Fibroblast of lung (primary cell): ENCODE data around the gene MAP1B. TPM values are rescaled to one million over a fixed set of nuclear protein-coding genes. Genes with fewer than 3 reads are reported as not detected.

Source experiments
- DNase-seq, 2 donors: peaks; one replicate each; pipeline versions ENCODE4 v3.0.0 to v3.0.0-alpha.2; 2010; ENCODE audit warnings: low read depth in 2 of 2
- H2AFZ ChIP-seq: 2 replicates; pipeline ENCODE4 v1.5.1; 2012; ENCODE audit warnings: low read length, control low read depth, inconsistent platforms
- H3K27ac ChIP-seq: 2 replicates; pipeline ENCODE4 v1.5.1; 2011; ENCODE audit warnings: low read length, control low read depth; ENCODE audit not compliant: insufficient read depth
- H3K27me3 ChIP-seq: 2 replicates; pipeline ENCODE4 v1.5.1; 2011; ENCODE audit warnings: mild to moderate bottlenecking, low read length; ENCODE audit not compliant: control insufficient read depth, insufficient read depth
- H3K36me3 ChIP-seq: 2 replicates; pipeline ENCODE4 v1.5.1; 2011; ENCODE audit warnings: low read length; ENCODE audit not compliant: control insufficient read depth, insufficient read depth
- H3K4me1 ChIP-seq: 2 replicates; pipeline ENCODE4 v1.5.1; 2011; ENCODE audit warnings: low read length; ENCODE audit not compliant: control insufficient read depth, insufficient read depth; ENCODE audit errors: extremely low read depth
- H3K4me2 ChIP-seq: 2 replicates; pipeline ENCODE4 v1.5.1; 2011; ENCODE audit warnings: low read length, control low read depth; ENCODE audit not compliant: insufficient read depth; ENCODE audit errors: extremely low read depth
- H3K4me3 ChIP-seq, 4 experiments: fragments of 200-600 bp in 1 of 4; sonication (generic) in 1 of 4; replicated peaks in 1 of 4; 2 replicates each; pipeline ENCODE4 v1.5.1; 2011 to 2016; ENCODE audit warnings: low read length in 4 of 4, low read depth in 3 of 4, mild to moderate bottlenecking in 3 of 4, control low read depth in 2 of 4, inconsistent platforms in 1 of 4, mixed read lengths in 1 of 4; ENCODE audit not compliant: insufficient read depth in 1 of 4; ENCODE audit errors: control extremely low read depth in 1 of 4
- H3K79me2 ChIP-seq: 2 replicates; pipeline ENCODE4 v1.5.1; 2012; ENCODE audit warnings: mild to moderate bottlenecking, low read length, inconsistent platforms; ENCODE audit not compliant: control insufficient read depth, insufficient read depth
- H3K9ac ChIP-seq: 2 replicates; pipeline ENCODE4 v1.5.1; 2011; ENCODE audit warnings: mild to moderate bottlenecking, low read length, control low read depth; ENCODE audit not compliant: insufficient read depth
- H3K9me3 ChIP-seq: 2 replicates; pipeline ENCODE4 v1.5.1; 2012; ENCODE audit warnings: low read depth, low read length; ENCODE audit not compliant: control insufficient read depth, insufficient read depth
- H4K20me1 ChIP-seq: 2 replicates; pipeline ENCODE4 v1.5.1; 2011; ENCODE audit warnings: low read length; ENCODE audit not compliant: control insufficient read depth, insufficient read depth; ENCODE audit errors: extremely low read depth
- CTCF ChIP-seq, 2 donors: IDR thresholded peaks in 1 of 2; conservative IDR thresholded peaks in 1 of 2; 1 replicate in 1 of 2; 2 replicates in 1 of 2; pipeline ENCODE4 v1.5.1; 2011 to 2012; ENCODE audit warnings: low read length in 2 of 2, control low read depth in 1 of 2, inconsistent platforms in 1 of 2, low read depth in 1 of 2, mild to moderate bottlenecking in 1 of 2
- EZH2 ChIP-seq: IDR thresholded peaks from 2 replicates; pipeline ENCODE4 v1.5.1; 2012; ENCODE audit warnings: low read length, control low read depth, mild to moderate bottlenecking; ENCODE audit errors: missing control alignments
- polyA plus RNA-seq, 2 donors: library from polyadenylated mRNA; depleted of rRNA in 1 of 2; stranded (reverse) in 1 of 2; unstranded in 1 of 2; fragments of >200 nt; gene quantifications; 2 replicates each; pipeline ENCODE4 v1.2.1, GENCODE V29; 2011 to 2012; ENCODE audit warnings: missing spikeins in 1 of 2
- total RNA-seq: library from RNA; depleted of rRNA; stranded (reverse); fragments of >200 nt; gene quantifications from 2 replicates; pipeline ENCODE4 v1.2.1, GENCODE V29; 2014

The MAP1B gene
- total and polyA plus RNA-seq, 2 donors (not counting 1 experiment from before 2014, with no cell fraction given): 83.4 to 109 TPM

GRCh38 chr5:72096602-72097188, 10.6 kb upstream of the MAP1B start:
- TF ChIP-seq EZH2 (no peak), CTCF (conservative IDR thresholded peaks at IDR 0.05 in 1 of 2, IDR thresholded peaks at IDR 0.05 in 1 of 2; ENCODE audit: low read depth in 1 of 2, low read length in 2 of 2) (no peak)
- Histone ChIP-seq H3K4me2 (no peak overlapping the region), H4K20me1 (no peaks in the 10 kb centered on the region), H3K9me3 (no peaks in the 10 kb centered on the region), H2AFZ (no peak overlapping the region), H3K4me1 (no peaks in the 10 kb centered on the region), H3K9ac (no peak overlapping the region), H3K79me2 (no peaks in the 10 kb centered on the region), H3K4me3 (no peak overlapping the region), H3K27me3 (no peaks in the 10 kb centered on the region), H3K27ac (no peak overlapping the region), H3K36me3 (no peaks in the 10 kb centered on the region)
- no peak for DNase-seq

GRCh38 chr5:72101828-72102227, 5.4 kb upstream of the MAP1B start:
- Histone ChIP-seq H3K4me2 (no peak overlapping the region), H3K79me2 (no peaks in the 10 kb centered on the region), H3K36me3 (no peaks in the 10 kb centered on the region), H4K20me1 (no peaks in the 10 kb centered on the region), H2AFZ (no peak overlapping the region), H3K4me3 (no peak overlapping the region), H3K27me3 (no peaks in the 10 kb centered on the region), H3K4me1 (no peaks in the 10 kb centered on the region), H3K9me3 (no peaks in the 10 kb centered on the region), H3K9ac (no peak overlapping the region), H3K27ac (no peak overlapping the region)
- peak; percentile 25 to 53 for DNase-seq
- TF ChIP-seq EZH2: no peak
- TF ChIP-seq CTCF (conservative IDR thresholded peaks at IDR 0.05 in 1 of 2, IDR thresholded peaks at IDR 0.05 in 1 of 2; ENCODE audit: low read depth in 1 of 2, low read length in 2 of 2): no peak

- DNase-seq: no peak
- no peak for TF ChIP-seq EZH2
- TF ChIP-seq CTCF (conservative IDR thresholded peaks at IDR 0.05 in 1 of 2, IDR thresholded peaks at IDR 0.05 in 1 of 2; ENCODE audit: low read depth in 1 of 2, low read length in 2 of 2): no peak
- Histone ChIP-seq H3K4me1 (peaks cover 5% of the 10 kb centered on the region), H3K9ac (peak overlapping the region; percentile 80), H3K4me2 (peak overlapping the region; percentile 68), H4K20me1 (no peaks in the 10 kb centered on the region), H3K36me3 (no peaks in the 10 kb centered on the region), H3K27me3 (no peaks in the 10 kb centered on the region), H3K79me2 (peaks cover 43% of the 10 kb centered on the region), H3K9me3 (no peaks in the 10 kb centered on the region), H2AFZ (peak overlapping the region; percentile 22), H3K27ac (no peak overlapping the region), H3K4me3 (peak overlapping the region; percentile 89 to 92 (median 92))
Observed at GRCh38 chr5:72106817-72107130, 501 bp upstream of the MAP1B start.
